Peyer's patch (tissue), 4 donors: Measurements from ENCODE around the gene NDUFS7. TPM values are rescaled to one million over a fixed set of nuclear protein-coding genes. Genes with fewer than 3 reads are reported as not detected.
"Not testable (repeated sequence)": the region's sequence is repeated elsewhere in the genome, so short reads cannot be mapped to it uniquely, and the experiment has no call there.

Source experiments
- DNase-seq, 3 donors: peaks; one replicate each; pipeline ENCODE4 v3.0.0-alpha.2; 2017 to 2019
- H3K27ac ChIP-seq, 4 donors: fragments of 200-600 bp; sonication (generic); one replicate each; pipeline ENCODE4 v1.5.1; 2016 to 2019
- H3K27me3 ChIP-seq, 2 donors: fragments of 200-600 bp; sonication (generic); one replicate each; pipeline ENCODE4 v1.5.1; 2019
- H3K36me3 ChIP-seq, 3 donors: fragments of 200-600 bp; sonication (generic); one replicate each; pipeline ENCODE4 v1.5.1; 2016 to 2019
- H3K4me1 ChIP-seq, 4 donors: fragments of 200-600 bp; sonication (generic); one replicate each; pipeline ENCODE4 v1.5.1; 2016 to 2019
- H3K4me3 ChIP-seq, 4 donors: fragments of 200-600 bp; sonication (generic); 1 replicate in 3 of 4; 2 replicates in 1 of 4; pipeline ENCODE4 v1.5.1; 2016 to 2019; ENCODE audit warnings: mild to moderate bottlenecking in 1 of 4
- H3K9me3 ChIP-seq, 4 donors: fragments of 200-600 bp; sonication (generic); one replicate each; pipeline ENCODE4 v1.5.1; 2016 to 2019; ENCODE audit warnings: mild to moderate bottlenecking in 1 of 4
- CTCF ChIP-seq, 6 experiments: fragments of 450-650 bp in 4 of 6; fragments of 200-600 bp in 2 of 6; sonication (generic) in 1 of 6; IDR thresholded peaks; one replicate each; pipeline ENCODE4 v1.5.1; 2017 to 2019; ENCODE audit warnings: antibody characterized with exemption in 6 of 6, mild to moderate bottlenecking in 3 of 6, moderate library complexity in 1 of 6
- POLR2A ChIP-seq, 2 donors: fragments of 450-650 bp; IDR thresholded peaks; one replicate each; pipeline ENCODE4 v1.5.1; 2017; ENCODE audit warnings: antibody characterized with exemption in 2 of 2, mild to moderate bottlenecking in 2 of 2, moderate library complexity in 2 of 2
- total RNA-seq, 4 donors: library from RNA; depleted of rRNA; stranded (reverse); fragments of >200 nt; gene quantifications; one replicate each; pipeline ENCODE4 v1.1.0, GENCODE V29; 2016

NDUFS7 gene
- total RNA-seq, 4 donors from 2014 or later = 99.9 to 165 (median 156) TPM

- DNase-seq = peak; percentile 89 to 99 (median 97)
- Histone ChIP-seq H3K36me3 (peaks cover 0 to 56% (median 0%) of the 10 kb centered on the region in 3 donors), H3K9me3 (no peaks in the 10 kb centered on the region), H3K4me1 (peaks cover 0 to 15% (median 9%) of the 10 kb centered on the region in 4 donors), H3K4me3 (peak within 1 kb of the TSS; percentile 70 to 92 (median 77)), H3K27me3 (no peaks in the 10 kb centered on the region), H3K27ac (peak within 1 kb of the TSS; percentile 79 to 89 (median 88))
- TF ChIP-seq POLR2A (IDR thresholded peaks at IDR 0.05) (peak; percentile 86 to 89), CTCF (IDR thresholded peaks at IDR 0.05) (peak; percentile 93 to 99 (median 98))
Observed at GRCh38 chr19:1438035-1438932, 54.6 kb downstream of the NDUFS7 start, which contains the start of gene RPS15. TSS of gene RPS15 (plus strand) at chr19:1438396. CDS start at chr19:1438426, 30 bp downstream.

- Histone ChIP-seq H3K27ac (peak overlapping the region; percentile 79 to 89 (median 88)), H3K9me3 (no peaks in the 10 kb centered on the region), H3K27me3 (no peaks in the 10 kb centered on the region), H3K4me3 (peak overlapping the region; percentile 70 to 92 (median 77)), H3K36me3 (peaks cover 0 to 49% (median 0%) of the 10 kb centered on the region in 3 donors), H3K4me1 (peaks cover 0 to 15% (median 9%) of the 10 kb centered on the region in 4 donors)
- no peak for DNase-seq
- TF ChIP-seq POLR2A (IDR thresholded peaks at IDR 0.05) = no peak
Observed at GRCh38 chr19:1438933-1439354, 55.2 kb downstream of the NDUFS7 start.

GRCh38 chr19:1439525-1440417 is 56.1 kb downstream of the NDUFS7 start:
- H3K9me3 ChIP-seq, H3K27me3 ChIP-seq, DNase-seq: not testable (repeated sequence)
- H3K4me1 ChIP-seq = peaks cover 0 to 17% (median 11%) of the 10 kb centered on the region in 4 donors
- H3K4me3 ChIP-seq = peak overlapping the region; percentile 70 to 92 (median 77)
- peak overlapping the region in 2 of 4 donors; percentile 79 to 89 for H3K27ac ChIP-seq
- peaks cover 0 to 41% (median 0%) of the 10 kb centered on the region in 3 donors for H3K36me3 ChIP-seq

GRCh38 chr19:1440418-1440801 is 56.7 kb downstream of the NDUFS7 start:
- peaks cover 0 to 1% of the 10 kb centered on the region in 2 donors for H3K27me3 ChIP-seq
- H3K27ac ChIP-seq = no peak overlapping the region
- H3K4me1 ChIP-seq = peaks cover 0 to 24% (median 14%) of the 10 kb centered on the region in 4 donors
- no peak for TF ChIP-seq CTCF (IDR thresholded peaks at IDR 0.05)
- TF ChIP-seq POLR2A (IDR thresholded peaks at IDR 0.05) = no peak
- no peak for DNase-seq
- H3K36me3 ChIP-seq = peaks cover 0 to 35% (median 0%) of the 10 kb centered on the region in 3 donors
- no peaks in the 10 kb centered on the region for H3K9me3 ChIP-seq
- H3K4me3 ChIP-seq = no peak overlapping the region

GRCh38 chr19:1441022-1441426 is 57.3 kb downstream of the NDUFS7 start:
- Histone ChIP-seq H3K4me3 (no peak overlapping the region), H3K27me3 (peaks cover 0 to 7% of the 10 kb centered on the region in 2 donors), H3K36me3 (peaks cover 0 to 32% (median 0%) of the 10 kb centered on the region in 3 donors), H3K27ac (no peak overlapping the region), H3K4me1 (peaks cover 0 to 30% (median 19%) of the 10 kb centered on the region in 4 donors), H3K9me3 (no peaks in the 10 kb centered on the region)
- DNase-seq = no peak
- TF ChIP-seq CTCF (IDR thresholded peaks at IDR 0.05) (no peak), POLR2A (IDR thresholded peaks at IDR 0.05) (no peak)

- H3K27me3 ChIP-seq = peaks cover 3 to 16% of the 10 kb centered on the region in 2 donors
- H3K27ac ChIP-seq = no peak overlapping the region
- H3K4me3 ChIP-seq = no peak overlapping the region
- no peaks in the 10 kb centered on the region for H3K9me3 ChIP-seq
- TF ChIP-seq CTCF (IDR thresholded peaks at IDR 0.05) (no peak), POLR2A (IDR thresholded peaks at IDR 0.05) (no peak)
- H3K4me1 ChIP-seq = peaks cover 0 to 38% (median 23%) of the 10 kb centered on the region in 4 donors
- DNase-seq = no peak
- peaks cover 0 to 32% (median 0%) of the 10 kb centered on the region in 3 donors for H3K36me3 ChIP-seq
Observed at GRCh38 chr19:1441677-1442438, 58.2 kb downstream of the NDUFS7 start.
